Smooth muscle cell (in vitro differentiated cells): ENCODE measurements around the gene KIF18A. TPM values are rescaled to one million over a fixed set of nuclear protein-coding genes. Genes with fewer than 3 reads are reported as not detected.
"Not testable (repeated sequence)": the region's sequence is repeated elsewhere in the genome, so short reads cannot be mapped to it uniquely, and the experiment has no call there.

ENCODE experiments used
- DNase-seq: peaks from one replicate; lab custom pipeline; 2025; ENCODE audit not compliant: unreplicated experiment; lab: John Stamatoyannopoulos, UW
- H2AFZ ChIP-seq: fragments of 200-600 bp; sonication (generic); 2 replicates; pipeline ENCODE4 v1.6.0; 2016; ENCODE audit warnings: antibody characterized with exemption, low read depth, mild to moderate bottlenecking
- H3F3A ChIP-seq: fragments of 200-600 bp; sonication (generic); 2 replicates; pipeline ENCODE4 v1.6.0; 2017; ENCODE audit warnings: antibody characterized with exemption, low read depth
- H3K27ac ChIP-seq: fragments of 200-600 bp; sonication (generic); 2 replicates; pipeline ENCODE4 v1.5.1; 2016; ENCODE audit warnings: low read depth, mild to moderate bottlenecking
- H3K27me3 ChIP-seq: fragments of 200-600 bp; sonication (generic); 2 replicates; pipeline ENCODE4 v1.6.1; 2016; ENCODE audit warnings: low read depth, mild to moderate bottlenecking
- H3K36me3 ChIP-seq: fragments of 200-600 bp; sonication (generic); 2 replicates; pipeline ENCODE4 v1.5.1; 2016; ENCODE audit warnings: low read depth
- H3K4me1 ChIP-seq: fragments of 200-600 bp; sonication (generic); 2 replicates; pipeline ENCODE4 v1.5.1; 2016; ENCODE audit warnings: low read depth
- H3K4me2 ChIP-seq: fragments of 200-600 bp; sonication (generic); 2 replicates; pipeline ENCODE4 v1.6.0; 2016; ENCODE audit warnings: mild to moderate bottlenecking
- H3K4me3 ChIP-seq: fragments of 200-600 bp; sonication (generic); 2 replicates; pipeline ENCODE4 v1.5.1; 2016; ENCODE audit warnings: mild to moderate bottlenecking
- H3K79me2 ChIP-seq: fragments of 200-600 bp; sonication (generic); 2 replicates; pipeline ENCODE4 v1.6.0; 2016; ENCODE audit warnings: low read depth, mild to moderate bottlenecking
- H3K9ac ChIP-seq: fragments of 200-600 bp; sonication (generic); 2 replicates; pipeline ENCODE4 v1.6.0; 2016; ENCODE audit warnings: low read depth
- H3K9me3 ChIP-seq: fragments of 200-600 bp; sonication (generic); replicated peaks from 2 replicates; pipeline ENCODE4 v1.5.1; 2016; ENCODE audit warnings: low read depth
- H4K20me1 ChIP-seq: fragments of 200-600 bp; sonication (generic); 2 replicates; pipeline ENCODE4 v1.6.0; 2016; ENCODE audit warnings: low read depth
- WGBS: methylation state at CpG from one replicate; pipeline ENCODE4 v1.1.7; 2016; ENCODE audit warnings: low lambda C conversion rate; 5-methylcytosine and 5-hydroxymethylcytosine counted together
- polyA plus RNA-seq: library from polyadenylated mRNA; unstranded; fragments of >200 nt; fragmentation: Nextera tagmentation; extraction: Ambion mirVana; gene quantifications from 2 replicates; pipeline ENCODE4 v1.2.1, GENCODE V29; 2016
- total RNA-seq: library from RNA; depleted of rRNA; stranded (reverse); fragments of >200 nt; gene quantifications from 2 replicates; pipeline ENCODE4 v1.2.3, GENCODE V29; 2014
- TF ChIP-seq, protein P1 (sequence below): fragments of 200-600 bp; sonication (generic); IDR thresholded peaks from 2 replicates; pipeline ENCODE4 v1.5.1; 2017; ENCODE audit warnings: borderline replicate concordance, mild to moderate bottlenecking, antibody characterized with exemption; ENCODE audit not compliant: insufficient read depth, poor library complexity, severe bottlenecking

KIF18A gene
- total and polyA plus RNA-seq, 2 experiments from 2014 or later = 2.2 to 6.7 TPM

DNA sequence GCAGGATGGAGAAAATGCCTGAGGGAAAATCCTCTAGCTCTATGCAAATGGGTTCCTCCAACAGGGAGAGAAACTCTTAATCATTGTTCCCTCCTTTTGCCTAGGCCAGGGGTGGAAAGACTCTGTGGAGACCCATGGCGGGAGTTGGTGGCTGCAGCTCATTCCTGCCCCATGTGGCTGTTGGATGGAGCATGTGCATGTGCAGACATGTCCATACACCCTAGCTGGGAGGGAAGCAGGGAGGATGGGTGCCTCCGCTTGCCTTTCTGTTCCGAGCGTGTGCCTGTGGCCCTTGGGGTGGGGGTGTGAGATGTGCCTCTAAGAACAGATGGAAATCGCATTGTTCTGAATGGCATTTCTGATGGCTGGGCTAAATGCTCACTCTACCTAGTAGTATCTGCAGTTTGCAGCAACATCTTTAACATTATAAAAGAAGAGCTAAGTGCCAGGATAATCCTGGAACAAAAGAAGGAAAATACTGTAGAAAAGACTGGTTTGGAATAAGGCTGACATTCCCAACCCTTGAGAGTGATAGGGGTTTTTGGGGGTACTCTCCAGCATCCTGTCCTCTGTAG lies 32.0 kb upstream of the KIF18A start:
- Histone ChIP-seq H3K36me3 (peaks cover 23% of the 10 kb centered on the region), H3K27ac (no peak overlapping the region), H3K9me3 (peaks cover 13% of the 10 kb centered on the region), H3K9ac (no peak overlapping the region), H3K4me2 (no peak overlapping the region), H3K27me3 (no peaks in the 10 kb centered on the region), H3F3A (peaks cover 13% of the 10 kb centered on the region), H3K4me1 (peaks cover 5% of the 10 kb centered on the region), H2AFZ (no peak overlapping the region), H4K20me1 (no peaks in the 10 kb centered on the region), H3K4me3 (no peak overlapping the region), H3K79me2 (no peaks in the 10 kb centered on the region)
- TF ChIP-seq, protein P1, sequence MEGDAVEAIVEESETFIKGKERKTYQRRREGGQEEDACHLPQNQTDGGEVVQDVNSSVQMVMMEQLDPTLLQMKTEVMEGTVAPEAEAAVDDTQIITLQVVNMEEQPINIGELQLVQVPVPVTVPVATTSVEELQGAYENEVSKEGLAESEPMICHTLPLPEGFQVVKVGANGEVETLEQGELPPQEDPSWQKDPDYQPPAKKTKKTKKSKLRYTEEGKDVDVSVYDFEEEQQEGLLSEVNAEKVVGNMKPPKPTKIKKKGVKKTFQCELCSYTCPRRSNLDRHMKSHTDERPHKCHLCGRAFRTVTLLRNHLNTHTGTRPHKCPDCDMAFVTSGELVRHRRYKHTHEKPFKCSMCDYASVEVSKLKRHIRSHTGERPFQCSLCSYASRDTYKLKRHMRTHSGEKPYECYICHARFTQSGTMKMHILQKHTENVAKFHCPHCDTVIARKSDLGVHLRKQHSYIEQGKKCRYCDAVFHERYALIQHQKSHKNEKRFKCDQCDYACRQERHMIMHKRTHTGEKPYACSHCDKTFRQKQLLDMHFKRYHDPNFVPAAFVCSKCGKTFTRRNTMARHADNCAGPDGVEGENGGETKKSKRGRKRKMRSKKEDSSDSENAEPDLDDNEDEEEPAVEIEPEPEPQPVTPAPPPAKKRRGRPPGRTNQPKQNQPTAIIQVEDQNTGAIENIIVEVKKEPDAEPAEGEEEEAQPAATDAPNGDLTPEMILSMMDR = no peak
- WGBS = 97% methylated on average over 5 of the region's 5 CpGs
- DNase-seq = no peak

GRCh38 chr11:28137832-28138231 lies 29.9 kb upstream of the KIF18A start:
- WGBS = 93% methylated on average over 1 of the region's 1 CpG
- no peak for DNase-seq

DNA sequence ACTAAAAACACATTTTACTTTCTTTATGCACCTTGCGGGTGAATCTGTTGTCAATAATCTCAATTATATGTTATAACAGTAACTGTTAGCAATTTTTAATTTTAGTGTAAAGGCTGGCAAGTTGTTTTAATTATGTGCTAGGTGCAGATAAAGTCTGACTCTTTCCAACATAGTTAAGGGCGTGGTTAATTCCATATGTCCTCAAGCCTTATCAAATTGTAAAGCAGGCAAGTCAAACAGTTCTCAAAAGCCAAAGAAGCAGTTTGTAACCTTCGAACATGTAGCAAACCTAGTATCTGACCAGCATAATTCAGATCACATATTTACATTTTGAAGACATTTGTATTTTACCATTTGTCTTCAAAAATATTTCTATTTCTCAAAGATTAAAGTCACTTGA lies 29.4 kb upstream of the KIF18A start:
- TF ChIP-seq, protein P1 = no peak
- H3K27me3 ChIP-seq = no peaks in the 10 kb centered on the region
- H3K4me2 ChIP-seq = no peak overlapping the region
- H3K9me3 ChIP-seq = peaks cover 13% of the 10 kb centered on the region
- DNase-seq = no peak
- H3K4me3 ChIP-seq = no peak overlapping the region
- no peak overlapping the region for H3K27ac ChIP-seq
- H3K9ac ChIP-seq = no peak overlapping the region
- peaks cover 26% of the 10 kb centered on the region for H3K36me3 ChIP-seq
- peaks cover 2% of the 10 kb centered on the region for H3F3A ChIP-seq
- no peaks in the 10 kb centered on the region for H4K20me1 ChIP-seq
- WGBS = 95% methylated on average over 3 of the region's 3 CpGs
- H3K4me1 ChIP-seq = no peaks in the 10 kb centered on the region
- H2AFZ ChIP-seq = no peak overlapping the region
- no peaks in the 10 kb centered on the region for H3K79me2 ChIP-seq

More at GRCh38 chr11:28137832-28138231, 29.9 kb upstream of the KIF18A start:
- Histone ChIP-seq H3K4me3 (no peak overlapping the region), H4K20me1 (no peaks in the 10 kb centered on the region), H3K4me2 (no peak overlapping the region), H3K79me2 (no peaks in the 10 kb centered on the region), H3K27me3 (no peaks in the 10 kb centered on the region), H3K9me3 (peaks cover 13% of the 10 kb centered on the region), H3K4me1 (no peaks in the 10 kb centered on the region), H2AFZ (no peak overlapping the region), H3K36me3 (peaks cover 26% of the 10 kb centered on the region), H3K27ac (no peak overlapping the region), H3K9ac (no peak overlapping the region), H3F3A (peaks cover 6% of the 10 kb centered on the region)
- TF ChIP-seq, protein P1 = no peak

DNA sequence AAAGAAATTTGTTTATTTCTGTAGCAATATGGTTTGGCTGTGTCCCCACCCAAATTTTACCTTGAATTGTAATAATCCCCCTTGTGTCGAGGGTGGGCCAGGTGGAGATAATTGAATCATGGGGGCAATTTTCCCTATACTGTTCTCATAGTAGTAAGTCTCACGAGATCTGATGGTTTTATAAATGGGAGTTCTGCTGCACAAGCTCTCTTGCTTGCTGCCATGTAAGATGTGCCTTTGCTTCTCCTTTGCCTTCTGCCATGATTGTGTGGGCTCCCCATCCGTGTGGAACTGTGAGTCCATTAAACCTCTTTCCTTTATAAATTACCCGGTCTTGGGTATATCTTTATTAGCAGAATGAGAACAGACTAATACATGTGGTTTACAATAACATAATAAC lies 28.2 kb upstream of the KIF18A start:
- peaks cover 13% of the 10 kb centered on the region for H3K9me3 ChIP-seq
- not testable (repeated sequence) for H3K4me3 ChIP-seq, H3F3A ChIP-seq, DNase-seq, H2AFZ ChIP-seq, H3K9ac ChIP-seq, H3K79me2 ChIP-seq, H4K20me1 ChIP-seq, H3K4me2 ChIP-seq, H3K27ac ChIP-seq, H3K4me1 ChIP-seq, H3K27me3 ChIP-seq
- peaks cover 26% of the 10 kb centered on the region for H3K36me3 ChIP-seq
- over 99% methylated on average over 4 of the region's 4 CpGs for WGBS
